GM21786 (cell line): Measurements from ENCODE around the gene ZNF483.
"Not testable (repeated sequence)": the region's sequence is repeated elsewhere in the genome, so short reads cannot be mapped to it uniquely, and the experiment has no call there.

Source experiments
- ATAC-seq: cut with Tn5 transposase; IDR thresholded peaks from one replicate; pipeline ENCODE4 v1.9.1; 2021; ENCODE audit not compliant: unreplicated experiment

ZNF483 gene

GRCh38 chr9:111542497-111543254 lies 17.7 kb downstream of the ZNF483 start:
- ATAC-seq: no peak

GRCh38 chr9:111548623-111549022 lies 23.6 kb downstream of the ZNF483 start:
- ATAC-seq: no peak

- not testable (repeated sequence) for ATAC-seq
Observed at GRCh38 chr9:111555425-111555824, 30.4 kb downstream of the ZNF483 start.

- no peak for ATAC-seq
Observed at GRCh38 chr9:111559000-111559610, 34.1 kb downstream of the ZNF483 start.

GRCh38 chr9:111561165-111561719 lies 36.3 kb downstream of the ZNF483 start:
- ATAC-seq: no peak

GRCh38 chr9:111566234-111566633 lies 41.3 kb downstream of the ZNF483 start:
- ATAC-seq: no peak

GRCh38 chr9:111568127-111568526 lies 43.1 kb downstream of the ZNF483 start:
- not testable (repeated sequence) for ATAC-seq

- no peak for ATAC-seq
Observed at GRCh38 chr9:111572950-111573604, 48.1 kb downstream of the ZNF483 start.

GRCh38 chr9:111582888-111583287 lies 57.9 kb downstream of the ZNF483 start:
- no peak for ATAC-seq

GRCh38 chr9:111586378-111586777 lies 61.4 kb downstream of the ZNF483 start:
- no peak for ATAC-seq

- no peak for ATAC-seq
Observed at GRCh38 chr9:111588846-111589245, 63.9 kb downstream of the ZNF483 start.

GRCh38 chr9:111597852-111598732 lies 73.1 kb downstream of the ZNF483 start:
- ATAC-seq: peak; percentile 73

- ATAC-seq: peak; percentile 4
Observed at GRCh38 chr9:111598733-111599091, 73.7 kb downstream of the ZNF483 start.

GRCh38 chr9:111599092-111599954 lies 74.3 kb downstream of the ZNF483 start, which contains the start of gene PTGR1:
PTGR1 (minus strand) TSS chr9:111599647; CDS start chr9:111597422, 2,225 bp downstream.
- no peak for ATAC-seq

- no peak for ATAC-seq
Observed at GRCh38 chr9:111599955-111600343, 75.0 kb downstream of the ZNF483 start.

- no peak for ATAC-seq
Observed at GRCh38 chr9:111601237-111602018, 76.4 kb downstream of the ZNF483 start.

GRCh38 chr9:111603041-111603440 lies 78.1 kb downstream of the ZNF483 start:
- ATAC-seq: no peak

GRCh38 chr9:111604054-111604615 lies 79.2 kb downstream of the ZNF483 start:
- ATAC-seq: no peak
